KOPT-K1 (cell line): ENCODE measurements around the gene C11orf91.
"Not testable (repeated sequence)": the region's sequence is repeated elsewhere in the genome, so short reads cannot be mapped to it uniquely, and the experiment has no call there.

Experiments
- H3K27ac ChIP-seq: fragments of 200-600 bp; sonication (generic); 2 replicates; pipeline ENCODE4 v1.5.1; 2016; ENCODE audit warnings: antibody characterized with exemption, mild to moderate bottlenecking, low read depth, low read length; ENCODE audit not compliant: poor library complexity, severe bottlenecking
- H3K36me3 ChIP-seq: fragments of 200-600 bp; sonication (generic); 2 replicates; pipeline ENCODE4 v1.5.1; 2017; ENCODE audit warnings: antibody characterized with exemption, mild to moderate bottlenecking, low read length, moderate library complexity; ENCODE audit not compliant: insufficient read depth
- H3K9me3 ChIP-seq: fragments of 200-600 bp; sonication (generic); 2 replicates; pipeline ENCODE4 v1.5.1; 2017; ENCODE audit warnings: antibody characterized with exemption, low read length, mild to moderate bottlenecking; ENCODE audit not compliant: insufficient read depth, poor library complexity, severe bottlenecking

Gene C11orf91

GRCh38 chr11:33700502-33701271, at the start of gene C11orf91:
Gene C11orf91 (minus strand): TSS chr11:33700826. CDS start chr11:33700740, 86 bp downstream.
- Histone ChIP-seq H3K9me3 (no peaks in the 10 kb centered on the region), H3K36me3 (no peaks in the 10 kb centered on the region), H3K27ac (peak within 1 kb of the TSS; percentile 44)

GRCh38 chr11:33747979-33748378, 47.4 kb upstream of the C11orf91 start:
- Histone ChIP-seq H3K9me3 (no peaks in the 10 kb centered on the region), H3K36me3 (peaks cover 26% of the 10 kb centered on the region), H3K27ac (no peak overlapping the region)

GRCh38 chr11:33743291-33743690, 42.7 kb upstream of the C11orf91 start:
- Histone ChIP-seq H3K36me3 (peaks cover 23% of the 10 kb centered on the region), H3K9me3 (no peaks in the 10 kb centered on the region), H3K27ac (no peak overlapping the region)

GRCh38 chr11:33742249-33742851, 41.7 kb upstream of the C11orf91 start:
- H3K36me3 ChIP-seq = peaks cover 23% of the 10 kb centered on the region
- H3K9me3 ChIP-seq = no peaks in the 10 kb centered on the region
- no peak overlapping the region for H3K27ac ChIP-seq

GRCh38 chr11:33741806-33742205, 41.2 kb upstream of the C11orf91 start:
- Histone ChIP-seq H3K9me3 (no peaks in the 10 kb centered on the region), H3K36me3 (peaks cover 19% of the 10 kb centered on the region), H3K27ac (no peak overlapping the region)

GRCh38 chr11:33737362-33737821, 36.8 kb upstream of the C11orf91 start:
- no peak overlapping the region for H3K27ac ChIP-seq

GRCh38 chr11:33736148-33736812, 35.7 kb upstream of the C11orf91 start, which contains the start of gene CD59:
Gene CD59 (minus strand): TSS chr11:33736423. CDS start chr11:33722445, 13,978 bp downstream.
- Histone ChIP-seq H3K27ac (peak within 1 kb of the TSS; percentile 52), H3K9me3 (no peaks in the 10 kb centered on the region), H3K36me3 (no peaks in the 10 kb centered on the region)

More at GRCh38 chr11:33737362-33737821, 36.8 kb upstream of the C11orf91 start:
- Histone ChIP-seq H3K9me3 (no peaks in the 10 kb centered on the region), H3K36me3 (no peaks in the 10 kb centered on the region)

GRCh38 chr11:33735271-33736147, 34.9 kb upstream of the C11orf91 start:
- H3K9me3 ChIP-seq = no peaks in the 10 kb centered on the region
- peak overlapping the region; percentile 52 for H3K27ac ChIP-seq
- no peaks in the 10 kb centered on the region for H3K36me3 ChIP-seq

GRCh38 chr11:33734441-33735270, 34.0 kb upstream of the C11orf91 start:
- H3K9me3 ChIP-seq = no peaks in the 10 kb centered on the region
- H3K27ac ChIP-seq = peak overlapping the region; percentile 52
- H3K36me3 ChIP-seq = no peaks in the 10 kb centered on the region

GRCh38 chr11:33733980-33734379, 33.4 kb upstream of the C11orf91 start:
- Histone ChIP-seq H3K27ac (no peak overlapping the region), H3K9me3 (no peaks in the 10 kb centered on the region), H3K36me3 (no peaks in the 10 kb centered on the region)

- no peak overlapping the region for H3K27ac ChIP-seq
- no peaks in the 10 kb centered on the region for H3K9me3 ChIP-seq
- H3K36me3 ChIP-seq = no peaks in the 10 kb centered on the region
Observed at GRCh38 chr11:33731723-33732531, 31.3 kb upstream of the C11orf91 start.

GRCh38 chr11:33730716-33731115, 30.1 kb upstream of the C11orf91 start:
- no peaks in the 10 kb centered on the region for H3K36me3 ChIP-seq
- no peak overlapping the region for H3K27ac ChIP-seq
- H3K9me3 ChIP-seq = no peaks in the 10 kb centered on the region

- not testable (repeated sequence) for H3K9me3 ChIP-seq, H3K27ac ChIP-seq, H3K36me3 ChIP-seq
Observed at GRCh38 chr11:33729072-33729664, 28.5 kb upstream of the C11orf91 start.
